Heart right ventricle (tissue), 16 donors: ENCODE measurements around the gene ARHGAP23. TPM values are rescaled to one million over a fixed set of nuclear protein-coding genes. Genes with fewer than 3 reads are reported as not detected.

Experiments used
- ATAC-seq, 8 donors: fragments of 200-7000 bp; cut with Tn5 transposase; one replicate each; pipeline ENCODE4 v1.9.1; 2020; ENCODE audit warnings: mild to moderate bottlenecking in 8 of 8, moderate library complexity in 8 of 8, moderate number of reproducible peaks in 1 of 8
- DNase-seq, 2 donors: peaks; one replicate each; pipeline ENCODE4 v3.0.0-alpha.2; 2020
- H3K27ac ChIP-seq, 10 donors: fragments of 200-600 bp; sonication (generic) in 2 of 10; one replicate each; pipeline versions ENCODE4 v1.5.0 to v1.8.0; 2020 to 2022; ENCODE audit warnings: mild to moderate bottlenecking in 3 of 10
- H3K27me3 ChIP-seq, 7 donors: fragments of 200-600 bp; one replicate each; pipeline ENCODE4 v1.8.0; 2021 to 2022; ENCODE audit warnings: mild to moderate bottlenecking in 2 of 7
- H3K36me3 ChIP-seq, 9 donors: fragments of 200-600 bp; sonication (generic) in 1 of 9; one replicate each; pipeline versions ENCODE4 v1.5.0 to v1.8.0; 2020 to 2022; ENCODE audit warnings: mild to moderate bottlenecking in 2 of 9
- H3K4me1 ChIP-seq, 9 donors: fragments of 200-600 bp; sonication (generic) in 1 of 9; one replicate each; pipeline versions ENCODE4 v1.5.0 to v1.8.0; 2020 to 2022; ENCODE audit warnings: mild to moderate bottlenecking in 4 of 9
- H3K4me3 ChIP-seq, 10 donors: fragments of 200-600 bp; sonication (generic) in 2 of 10; one replicate each; pipeline versions ENCODE4 v1.5.0 to v1.8.0; 2020 to 2022; ENCODE audit warnings: mild to moderate bottlenecking in 7 of 10, moderate library complexity in 2 of 10
- H3K9me3 ChIP-seq, 11 donors: fragments of 200-600 bp in 10 of 11; sonication (generic) in 2 of 11; one replicate each; pipeline versions ENCODE4 v1.5.0 to v1.8.0; 2013 to 2022; ENCODE audit warnings: mild to moderate bottlenecking in 2 of 11, control low read depth in 1 of 11, moderate library complexity in 1 of 11
- CTCF ChIP-seq, 9 donors: fragments of 200-600 bp; sonication (generic) in 2 of 9; IDR thresholded peaks; one replicate each; pipeline versions ENCODE4 v1.5.0 to v1.8.0; 2021 to 2022; ENCODE audit warnings: antibody characterized with exemption in 9 of 9, mild to moderate bottlenecking in 5 of 9, moderate library complexity in 1 of 9
- WGBS, 2 donors: extraction: QIAGEN DNeasy Blood & Tissue Kit; methylation state at CpG; one replicate each; pipeline ENCODE4 v1.1.7; 2013; ENCODE audit warnings: inconsistent platforms in 1 of 2; 5-methylcytosine and 5-hydroxymethylcytosine counted together
- intact Hi-C, 10 donors: fragments of 100-400 bp; cut with DNase I; formaldehyde crosslinking; loops; one replicate each; pipeline versions ENCODE4 v1.11.1 to v1.14.2; 2022
- polyA plus RNA-seq, 2 donors: library from polyadenylated mRNA; stranded (reverse); fragments of 200-250 nt; gene quantifications; one replicate each; pipeline ENCODE4 v1.2.3, GENCODE V29; 2013
- total RNA-seq, 10 donors: library from RNA; stranded (reverse); fragmentation: NEBNext Ultra II Directional in 3 of 10; extraction: Animal tissue kit (Norgen Biotek cat#: 25700) in 3 of 10; gene quantifications; one replicate each; pipeline versions ENCODE4 v1.2.1 to v1.2.4, GENCODE V29; 2021 to 2023
- donor health status: Arrhythmogenic right ventricular cardiomyopathy.
- donor health status: ischemic (EF 13 %, LVEDD 7.1; RV severe dilation, severe dysfunction).
- donor health status: healthy with polysubstance abuse.
- donor health status: DM: no; HTN: yes; CAD: no.
- donor health status: DM: no; HTN: no; CAD: no.
- donor health status: ischemic (EF 25% LVEDD 6.9; RV normal size, moderate dysfunction).
- donor health status: ischemic (EF 25% LVEDD 5.7; RV mildly dilated, moderate dysfunction).
- donor health status: healthy.
- donor health status: DM: yes; HTN: yes; CAD: no.
- donor health status: Ischemic cardiomyopathy.
- donor health status: ischemic (EF 35%, LVEDD 5.7; RV mildly dilated, moderate dysfunction).
- donor health status: nonischemic (EF 11% LVEDD 7.7; RV severe dilation, severe dysfunction).
- donor health status: DM: yes; HTN: yes; CAD: no.
- donor health status: PGD.
- donor health status: ischemic (EF 29% LVEDD 5.4; RV normal size, mild dysfunction).
- donor health status: nonischemic (EF 23%, LVEDD 6.1; RV moderate dilation, normal function).

ARHGAP23 gene
- total and polyA plus RNA-seq, 12 donors: 31.5 to 78.4 (median 63.1) TPM

DNA sequence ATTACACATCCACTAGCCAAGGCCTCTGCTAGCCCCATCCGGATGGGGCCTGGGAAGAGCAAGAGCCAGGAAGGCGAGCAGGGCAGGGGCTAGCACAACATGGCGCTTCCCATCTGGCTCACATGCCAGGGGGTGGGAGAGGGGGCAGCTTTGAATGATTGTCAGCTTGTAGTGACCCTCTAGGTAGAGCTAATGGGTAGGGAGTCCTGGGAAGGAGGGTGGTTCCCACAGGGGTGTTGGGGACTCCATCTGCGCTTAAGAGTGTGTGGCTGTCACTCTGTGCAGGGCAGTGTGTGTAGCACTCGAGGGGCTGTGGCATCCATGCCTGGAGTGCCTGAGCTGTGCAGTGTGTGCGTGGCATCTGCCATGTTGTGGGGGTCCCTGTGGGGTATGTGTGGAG lies 24.5 kb downstream of the ARHGAP23 start:
- no peak for DNase-seq
- ATAC-seq: no peak
- no peaks in the 10 kb centered on the region for H3K9me3 ChIP-seq
- H3K4me3 ChIP-seq: peak overlapping the region in 3 of 10 donors; percentile 26 to 42 (median 35)
- H3K36me3 ChIP-seq: peaks cover 0 to 3% (median 0%) of the 10 kb centered on the region in 9 donors
- H3K4me1 ChIP-seq: peaks cover 37 to 94% (median 87%) of the 10 kb centered on the region in 9 donors
- peaks cover 0 to 27% (median 0%) of the 10 kb centered on the region in 7 donors for H3K27me3 ChIP-seq
- peak overlapping the region in 9 of 10 donors; percentile 81 to 91 (median 87) for H3K27ac ChIP-seq
- no peak for TF ChIP-seq CTCF (IDR thresholded peaks at IDR 0.05)
- intact Hi-C loops: no loop called here
- 82 to 83% methylated on average over 6 of the region's 6 CpGs for WGBS, 2 donors

GRCh38 chr17:38453951-38454421 lies 25.7 kb downstream of the ARHGAP23 start:
- no peaks in the 10 kb centered on the region for H3K9me3 ChIP-seq
- intact Hi-C loops: no loop called here
- 1% methylated on average over 27 to 44 of the region's 44 CpGs for WGBS, 2 donors
- peak in 1 of 2 donors; percentile 57 for DNase-seq
- ATAC-seq: peak in 2 of 8 donors; percentile 2 to 7
- peaks cover 0 to 27% (median 0%) of the 10 kb centered on the region in 7 donors for H3K27me3 ChIP-seq
- peaks cover 33 to 94% (median 82%) of the 10 kb centered on the region in 9 donors for H3K4me1 ChIP-seq
- peak overlapping the region; percentile 18 to 61 (median 50) for H3K4me3 ChIP-seq
- H3K36me3 ChIP-seq: peaks cover 0 to 15% (median 11%) of the 10 kb centered on the region in 9 donors
- no peak for TF ChIP-seq CTCF (IDR thresholded peaks at IDR 0.05)
- peak overlapping the region; percentile 75 to 94 (median 86) for H3K27ac ChIP-seq

DNA sequence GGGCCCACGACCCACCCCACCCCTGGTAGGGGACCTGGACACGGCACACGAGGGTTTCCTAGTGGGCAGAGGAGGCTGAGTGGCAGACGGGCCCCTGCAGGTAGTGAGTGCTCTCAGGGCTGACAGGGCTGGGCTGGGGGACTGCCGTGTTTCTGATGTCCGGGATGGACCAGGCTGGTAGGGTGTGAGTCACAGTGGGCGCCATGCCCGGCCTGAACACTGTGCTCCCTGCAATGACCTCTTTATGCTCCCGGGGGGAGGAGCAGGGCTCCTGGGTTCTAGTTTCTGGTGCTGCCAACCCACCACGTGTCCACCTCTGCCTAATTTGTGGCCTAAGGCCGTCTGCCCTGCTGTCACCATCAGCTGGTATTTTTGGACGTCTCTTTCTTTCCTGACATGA lies 26.3 kb downstream of the ARHGAP23 start:
- no peak for TF ChIP-seq CTCF (IDR thresholded peaks at IDR 0.05)
- intact Hi-C loops: no loop called here
- Histone ChIP-seq H3K4me3 (peak overlapping the region; percentile 18 to 61 (median 50)), H3K27ac (peak overlapping the region; percentile 75 to 94 (median 86)), H3K4me1 (peaks cover 30 to 94% (median 82%) of the 10 kb centered on the region in 9 donors), H3K36me3 (peaks cover 0 to 21% (median 11%) of the 10 kb centered on the region in 9 donors), H3K9me3 (no peaks in the 10 kb centered on the region), H3K27me3 (peaks cover 0 to 27% (median 0%) of the 10 kb centered on the region in 7 donors)
- ATAC-seq (peak; percentile 60 to 90 (median 74)), DNase-seq (peak; percentile 85 to 90)
- WGBS, 2 donors: 14 to 15% methylated on average over 12 of the region's 12 CpGs

- no peak for TF ChIP-seq CTCF (IDR thresholded peaks at IDR 0.05)
- H3K27ac ChIP-seq: peak overlapping the region in 9 of 10 donors; percentile 76 to 94 (median 87)
- DNase-seq (no peak), ATAC-seq (peak in 1 of 8 donors; percentile 4)
- peak overlapping the region in 7 of 10 donors; percentile 47 to 61 (median 50) for H3K4me3 ChIP-seq
- peaks cover 0 to 30% (median 18%) of the 10 kb centered on the region in 9 donors for H3K36me3 ChIP-seq
- no peaks in the 10 kb centered on the region for H3K9me3 ChIP-seq
- peaks cover 31 to 94% (median 81%) of the 10 kb centered on the region in 9 donors for H3K4me1 ChIP-seq
- intact Hi-C loops: no loop called here
- 36 to 39% methylated on average over 6 to 8 of the region's 8 CpGs for WGBS, 2 donors
- peaks cover 0 to 27% (median 0%) of the 10 kb centered on the region in 7 donors for H3K27me3 ChIP-seq
Observed at GRCh38 chr17:38455288-38455915, 27.1 kb downstream of the ARHGAP23 start.
